GM12878 (cell line): ENCODE measurements around the gene TRERF1. TPM values are rescaled to one million over a fixed set of nuclear protein-coding genes. Genes with fewer than 3 reads are reported as not detected.

Source experiments
- ATAC-seq: fragments of 200-7000 bp; cut with Tn5 transposase; 3 replicates; pipeline ENCODE4 v1.9.1; 2020; ENCODE audit warnings: mild to moderate bottlenecking, moderate library complexity
- BruUV-seq: library from RNA; stranded (reverse); fragments of 400-500 nt; replicated peaks from 2 replicates; lab custom pipeline; 2021; lab: Mats Ljungman, UMichigan
- CTCF ChIA-PET: fragments of 300-600 bp; sonication (Branson Sonifier 250); formaldehyde crosslinking; extraction: SDS; loops from one replicate; lab custom pipeline; 2021; ENCODE audit warnings: inconsistent platforms; lab: Yijun Ruan, JAX
- POLR2A ChIA-PET: fragments of 350-600 bp; formaldehyde crosslinking; extraction: SDS; loops from one replicate; lab custom pipeline; 2021; ENCODE audit warnings: inconsistent platforms; lab: Charles Lee
- RAD21 ChIA-PET: fragments of 300-600 bp; sonication (Branson Sonifier 250); formaldehyde crosslinking; loops from one replicate; lab custom pipeline; 2023; ENCODE audit warnings: antibody characterized with exemption; ENCODE audit not compliant: unreplicated experiment; lab: Charles Lee
- SMC1A ChIA-PET: fragments of 300-600 bp; sonication (Branson Sonifier 250); formaldehyde crosslinking; loops from one replicate; lab custom pipeline; 2023; ENCODE audit not compliant: unreplicated experiment, uncharacterized antibody; lab: Charles Lee
- DNase-seq: peaks from one replicate; pipeline ENCODE4 v3.0.0-alpha.2; 2011; ENCODE audit warnings: low read depth, low spot score
- FAIRE-seq: peaks from 3 replicates; lab custom pipeline; 2011; peaks lifted over from hg19 to GRCh38; lab: Jason Lieb, UNC
- H2AFZ ChIP-seq: 2 replicates; pipeline ENCODE4 v1.6.0; 2011; ENCODE audit warnings: low read depth, low read length, control low read depth; ENCODE audit not compliant: control insufficient read depth
- H3K27ac ChIP-seq: 2 replicates; pipeline ENCODE4 v1.5.1; 2011; ENCODE audit warnings: control low read depth; ENCODE audit not compliant: control insufficient read depth, insufficient read depth
- H3K27me3 ChIP-seq, 2 experiments: replicated peaks in 1 of 2; 2 replicates each; pipeline versions ENCODE4 v1.6.0 to v1.6.1; 2011; ENCODE audit warnings: low read length in 1 of 2; ENCODE audit not compliant: control insufficient read depth in 2 of 2, insufficient read depth in 2 of 2
- H3K36me3 ChIP-seq, 2 experiments: 2 replicates each; pipeline ENCODE4 v1.5.1; 2011; ENCODE audit warnings: low read length in 1 of 2; ENCODE audit not compliant: control insufficient read depth in 2 of 2, insufficient read depth in 2 of 2
- H3K4me1 ChIP-seq: 2 replicates; pipeline ENCODE4 v1.6.1; 2011; ENCODE audit warnings: mild to moderate bottlenecking, low read length, moderate library complexity, mixed read lengths; ENCODE audit not compliant: control insufficient read depth, insufficient read depth
- H3K4me2 ChIP-seq: 2 replicates; pipeline ENCODE4 v1.6.0; 2011; ENCODE audit warnings: control low read depth; ENCODE audit not compliant: control insufficient read depth, insufficient read depth
- H3K4me3 ChIP-seq: fragments of 200-600 bp; sonication (generic); 2 replicates; pipeline ENCODE4 v1.5.1; 2016
- H3K79me2 ChIP-seq: 2 replicates; pipeline ENCODE4 v1.6.0; 2011; ENCODE audit warnings: low read length; ENCODE audit not compliant: control insufficient read depth, insufficient read depth
- H3K9ac ChIP-seq: 2 replicates; pipeline ENCODE4 v1.8.0; 2011; ENCODE audit warnings: low read length, control low read depth, mixed read lengths; ENCODE audit not compliant: control insufficient read depth, insufficient read depth
- H3K9me3 ChIP-seq: replicated peaks from 3 replicates; pipeline ENCODE4 v1.5.1; 2011; ENCODE audit warnings: mild to moderate bottlenecking, low read length; ENCODE audit not compliant: control insufficient read depth, insufficient read depth
- H4K20me1 ChIP-seq: 2 replicates; pipeline ENCODE4 v1.6.0; 2011; ENCODE audit not compliant: control insufficient read depth, insufficient read depth
- BHLHE40 ChIP-seq, 2 experiments: fragments of 450-650 bp in 1 of 2; IDR thresholded peaks; 2 replicates each; pipeline ENCODE4 v1.6.1; 2011 to 2017; ENCODE audit warnings: low read depth in 2 of 2, borderline replicate concordance in 1 of 2, improper control_type of control experiment in 1 of 2, low read length in 1 of 2, mild to moderate bottlenecking in 1 of 2
- FOS ChIP-seq: IDR thresholded peaks from 3 replicates; pipeline ENCODE4 v1.6.1; 2011; ENCODE audit warnings: borderline replicate concordance; ENCODE audit not compliant: insufficient read length; ENCODE audit errors: extremely low read depth
- FOXK2 ChIP-seq: fragments of 450-650 bp; IDR thresholded peaks from 2 replicates; pipeline ENCODE4 v1.6.1; 2017; ENCODE audit warnings: mild to moderate bottlenecking, moderate library complexity
- HDGF ChIP-seq: fragments of 450-650 bp; IDR thresholded peaks from 2 replicates; pipeline ENCODE4 v1.6.1; 2016; ENCODE audit warnings: antibody characterized with exemption
- NFXL1 ChIP-seq: fragments of 450-650 bp; IDR thresholded peaks from 2 replicates; pipeline ENCODE4 v1.6.1; 2017; ENCODE audit warnings: antibody characterized with exemption, mild to moderate bottlenecking, borderline replicate concordance
- NFYA ChIP-seq: IDR thresholded peaks from 2 replicates; pipeline ENCODE4 v1.6.1; 2011; ENCODE audit warnings: low read depth, mild to moderate bottlenecking, low read length, improper control_type of control experiment, borderline replicate concordance
- PAX5 ChIP-seq: IDR thresholded peaks from 2 replicates; pipeline ENCODE4 v1.6.1; 2011; ENCODE audit warnings: low read depth, low read length, borderline replicate concordance
- RAD21 ChIP-seq: IDR thresholded peaks from 2 replicates; pipeline ENCODE4 v1.6.1; 2011; ENCODE audit warnings: mild to moderate bottlenecking, low read depth, low read length, moderate library complexity; ENCODE audit not compliant: insufficient read depth
- RCOR1 ChIP-seq: conservative IDR thresholded peaks from 2 replicates; pipeline ENCODE4 v1.6.1; 2012; ENCODE audit warnings: low read depth, low read length, improper control_type of control experiment
- RUNX3 ChIP-seq: IDR thresholded peaks from 2 replicates; pipeline ENCODE4 v1.6.1; 2012; ENCODE audit warnings: low read length, inconsistent platforms
- TARDBP ChIP-seq: IDR thresholded peaks from 2 replicates; pipeline ENCODE4 v1.6.1; 2016; ENCODE audit warnings: borderline replicate concordance
- WGBS: methylation state at CpG from one replicate; pipeline ENCODE4 v1.1.6; 2016; ENCODE audit warnings: low lambda C conversion rate; ENCODE audit not compliant: insufficient replicate concordance, insufficient coverage; ENCODE audit errors: missing lambda C conversion rate; 5-methylcytosine and 5-hydroxymethylcytosine counted together
- in situ Hi-C: fragments of 300-500 bp; cut with MboI; formaldehyde crosslinking; loops from 9 replicates; pipeline ENCODE4 v1.14.3; 2018; ENCODE audit warnings: mixed read lengths
- intact Hi-C: fragments of 100-400 bp; cut with micrococcal nuclease; formaldehyde crosslinking; loops from one replicate; pipeline ENCODE4 v1.14.2; 2022; ENCODE audit not compliant: unreplicated experiment
- polyA plus RNA-seq, 11 experiments: library from polyadenylated mRNA; depleted of rRNA in 4 of 11; unstranded in 6 of 11; stranded (reverse) in 5 of 11; fragments of >200 nt; fragmentation: Nextera tagmentation in 4 of 11; fragmentation: Illumina TruSeq in 1 of 11; extraction: Ambion mirVana in 4 of 11; extraction: Trizol in 1 of 11; gene quantifications; 1 replicate in 1 of 11; 2 replicates in 10 of 11; pipeline versions ENCODE4 v1.2.1 to v1.2.3, GENCODE V29; 2011 to 2016; ENCODE audit warnings: inconsistent platforms in 2 of 11, missing spikeins in 2 of 11, low read depth in 1 of 11
- total RNA-seq, 4 experiments: library from RNA; depleted of rRNA in 3 of 4; stranded (reverse); fragments of >200 nt in 3 of 4; fragmentation: Illumina TruSeq in 1 of 4; extraction: Trizol in 1 of 4; gene quantifications; 2 replicates each; pipeline versions ENCODE4 v1.2.1 to v1.2.3, GENCODE V29; 2013 to 2021
- TF ChIP-seq, protein P1 (sequence below): fragments of 450-650 bp; IDR thresholded peaks from 2 replicates; pipeline ENCODE4 v1.6.1; 2017; ENCODE audit warnings: mild to moderate bottlenecking, moderate library complexity
- TF ChIP-seq, protein P2 (sequence below): IDR thresholded peaks from 2 replicates; pipeline ENCODE4 v1.6.1; 2012; ENCODE audit warnings: low read depth, low read length, improper control_type of control experiment
- TF ChIP-seq, protein P3 (sequence below): IDR thresholded peaks from 2 replicates; pipeline ENCODE4 v1.6.1; 2012; ENCODE audit warnings: low read depth, low read length, improper control_type of control experiment
- TF ChIP-seq, protein P4 (sequence below): fragments of 450-650 bp; formaldehyde crosslinking; IDR thresholded peaks from 2 replicates; pipeline ENCODE4 v1.5.0; 2022; ENCODE audit warnings: mild to moderate bottlenecking, missing genetic modification characterization

TRERF1 gene
- total and polyA plus RNA-seq, 10 of the 15 experiments (the other 5 are each of a cell fraction or from before 2014, with no cell fraction given) = 2.2 to 19.4 (median 7.2) TPM

DNA sequence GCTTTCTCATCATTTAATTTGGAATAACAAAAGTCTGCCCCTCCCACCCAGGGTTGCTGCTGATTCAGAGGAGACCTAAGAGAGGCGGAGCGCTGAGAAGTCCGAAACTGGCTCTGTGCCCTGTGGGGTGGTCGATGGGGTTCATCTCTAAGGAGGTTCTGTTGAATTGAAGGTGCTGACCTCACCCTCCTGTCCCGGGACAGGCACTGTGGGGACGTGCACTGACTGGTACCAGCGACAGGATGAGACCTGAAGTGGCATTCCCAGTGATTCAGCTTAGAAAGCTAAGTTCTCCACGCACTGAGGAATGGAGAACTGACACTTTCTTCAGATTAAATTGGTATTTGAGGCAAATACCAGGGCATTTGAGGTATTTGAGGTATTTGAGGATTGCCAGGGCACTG lies 258.2 kb downstream of the TRERF1 start:
- WGBS = 82% methylated on average over 8 of the region's 8 CpGs
- Histone ChIP-seq H3K9ac (no peak overlapping the region), H3K4me1 (no peaks in the 10 kb centered on the region; the same call in 1 of the 2 replicates), H4K20me1 (no peaks in the 10 kb centered on the region), H3K4me3 (no peak overlapping the region), H3K27me3 (no peaks in the 10 kb centered on the region), H3K79me2 (no peaks in the 10 kb centered on the region), H3K36me3 (no peaks in the 10 kb centered on the region), H3K4me2 (no peak overlapping the region), H3K27ac (no peak overlapping the region), H2AFZ (no peak overlapping the region), H3K9me3 (no peaks in the 10 kb centered on the region)
- ChIA-PET RAD21 (no interaction called here), SMC1A (interaction anchor here (1.3 kb wide), 1 partner anchor 10 kb away, joined by 4 read pairs; no protein-coding TSS in a partner anchor), CTCF (interaction anchor here (0.6 to 1.0 kb wide), 3 partner anchors 36 to 354 kb away, joined by 3 to 5 read pairs (median 4); no protein-coding TSS in a partner anchor), POLR2A (no interaction called here)
- FAIRE-seq = no peak
- no peak for DNase-seq
- ATAC-seq = no peak
- BruUV-seq = no TSS peak
- TF ChIP-seq NFXL1 = no peak
- no peak for TF ChIP-seq RAD21
- no peak for TF ChIP-seq HDGF
- TF ChIP-seq, protein P1, sequence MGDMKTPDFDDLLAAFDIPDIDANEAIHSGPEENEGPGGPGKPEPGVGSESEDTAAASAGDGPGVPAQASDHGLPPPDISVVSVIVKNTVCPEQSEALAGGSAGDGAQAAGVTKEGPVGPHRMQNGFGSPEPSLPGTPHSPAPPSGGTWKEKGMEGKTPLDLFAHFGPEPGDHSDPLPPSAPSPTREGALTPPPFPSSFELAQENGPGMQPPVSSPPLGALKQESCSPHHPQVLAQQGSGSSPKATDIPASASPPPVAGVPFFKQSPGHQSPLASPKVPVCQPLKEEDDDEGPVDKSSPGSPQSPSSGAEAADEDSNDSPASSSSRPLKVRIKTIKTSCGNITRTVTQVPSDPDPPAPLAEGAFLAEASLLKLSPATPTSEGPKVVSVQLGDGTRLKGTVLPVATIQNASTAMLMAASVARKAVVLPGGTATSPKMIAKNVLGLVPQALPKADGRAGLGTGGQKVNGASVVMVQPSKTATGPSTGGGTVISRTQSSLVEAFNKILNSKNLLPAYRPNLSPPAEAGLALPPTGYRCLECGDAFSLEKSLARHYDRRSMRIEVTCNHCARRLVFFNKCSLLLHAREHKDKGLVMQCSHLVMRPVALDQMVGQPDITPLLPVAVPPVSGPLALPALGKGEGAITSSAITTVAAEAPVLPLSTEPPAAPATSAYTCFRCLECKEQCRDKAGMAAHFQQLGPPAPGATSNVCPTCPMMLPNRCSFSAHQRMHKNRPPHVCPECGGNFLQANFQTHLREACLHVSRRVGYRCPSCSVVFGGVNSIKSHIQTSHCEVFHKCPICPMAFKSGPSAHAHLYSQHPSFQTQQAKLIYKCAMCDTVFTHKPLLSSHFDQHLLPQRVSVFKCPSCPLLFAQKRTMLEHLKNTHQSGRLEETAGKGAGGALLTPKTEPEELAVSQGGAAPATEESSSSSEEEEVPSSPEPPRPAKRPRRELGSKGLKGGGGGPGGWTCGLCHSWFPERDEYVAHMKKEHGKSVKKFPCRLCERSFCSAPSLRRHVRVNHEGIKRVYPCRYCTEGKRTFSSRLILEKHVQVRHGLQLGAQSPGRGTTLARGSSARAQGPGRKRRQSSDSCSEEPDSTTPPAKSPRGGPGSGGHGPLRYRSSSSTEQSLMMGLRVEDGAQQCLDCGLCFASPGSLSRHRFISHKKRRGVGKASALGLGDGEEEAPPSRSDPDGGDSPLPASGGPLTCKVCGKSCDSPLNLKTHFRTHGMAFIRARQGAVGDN = no peak
- TF ChIP-seq BHLHE40 (IDR thresholded peaks at IDR 0.05; ENCODE audit: borderline replicate concordance in 1 of 2, low read depth in 2 of 2, low read length in 1 of 2) = no peak
- TF ChIP-seq RCOR1 = no peak
- TF ChIP-seq, protein P2, sequence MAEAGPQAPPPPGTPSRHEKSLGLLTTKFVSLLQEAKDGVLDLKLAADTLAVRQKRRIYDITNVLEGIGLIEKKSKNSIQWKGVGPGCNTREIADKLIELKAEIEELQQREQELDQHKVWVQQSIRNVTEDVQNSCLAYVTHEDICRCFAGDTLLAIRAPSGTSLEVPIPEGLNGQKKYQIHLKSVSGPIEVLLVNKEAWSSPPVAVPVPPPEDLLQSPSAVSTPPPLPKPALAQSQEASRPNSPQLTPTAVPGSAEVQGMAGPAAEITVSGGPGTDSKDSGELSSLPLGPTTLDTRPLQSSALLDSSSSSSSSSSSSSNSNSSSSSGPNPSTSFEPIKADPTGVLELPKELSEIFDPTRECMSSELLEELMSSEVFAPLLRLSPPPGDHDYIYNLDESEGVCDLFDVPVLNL = no peak
- TF ChIP-seq, protein P3, sequence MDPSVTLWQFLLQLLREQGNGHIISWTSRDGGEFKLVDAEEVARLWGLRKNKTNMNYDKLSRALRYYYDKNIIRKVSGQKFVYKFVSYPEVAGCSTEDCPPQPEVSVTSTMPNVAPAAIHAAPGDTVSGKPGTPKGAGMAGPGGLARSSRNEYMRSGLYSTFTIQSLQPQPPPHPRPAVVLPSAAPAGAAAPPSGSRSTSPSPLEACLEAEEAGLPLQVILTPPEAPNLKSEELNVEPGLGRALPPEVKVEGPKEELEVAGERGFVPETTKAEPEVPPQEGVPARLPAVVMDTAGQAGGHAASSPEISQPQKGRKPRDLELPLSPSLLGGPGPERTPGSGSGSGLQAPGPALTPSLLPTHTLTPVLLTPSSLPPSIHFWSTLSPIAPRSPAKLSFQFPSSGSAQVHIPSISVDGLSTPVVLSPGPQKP = no peak
- TF ChIP-seq PAX5 = no peak
- TF ChIP-seq FOS = no peak
- TF ChIP-seq RUNX3 = no peak
- TF ChIP-seq, protein P4, sequence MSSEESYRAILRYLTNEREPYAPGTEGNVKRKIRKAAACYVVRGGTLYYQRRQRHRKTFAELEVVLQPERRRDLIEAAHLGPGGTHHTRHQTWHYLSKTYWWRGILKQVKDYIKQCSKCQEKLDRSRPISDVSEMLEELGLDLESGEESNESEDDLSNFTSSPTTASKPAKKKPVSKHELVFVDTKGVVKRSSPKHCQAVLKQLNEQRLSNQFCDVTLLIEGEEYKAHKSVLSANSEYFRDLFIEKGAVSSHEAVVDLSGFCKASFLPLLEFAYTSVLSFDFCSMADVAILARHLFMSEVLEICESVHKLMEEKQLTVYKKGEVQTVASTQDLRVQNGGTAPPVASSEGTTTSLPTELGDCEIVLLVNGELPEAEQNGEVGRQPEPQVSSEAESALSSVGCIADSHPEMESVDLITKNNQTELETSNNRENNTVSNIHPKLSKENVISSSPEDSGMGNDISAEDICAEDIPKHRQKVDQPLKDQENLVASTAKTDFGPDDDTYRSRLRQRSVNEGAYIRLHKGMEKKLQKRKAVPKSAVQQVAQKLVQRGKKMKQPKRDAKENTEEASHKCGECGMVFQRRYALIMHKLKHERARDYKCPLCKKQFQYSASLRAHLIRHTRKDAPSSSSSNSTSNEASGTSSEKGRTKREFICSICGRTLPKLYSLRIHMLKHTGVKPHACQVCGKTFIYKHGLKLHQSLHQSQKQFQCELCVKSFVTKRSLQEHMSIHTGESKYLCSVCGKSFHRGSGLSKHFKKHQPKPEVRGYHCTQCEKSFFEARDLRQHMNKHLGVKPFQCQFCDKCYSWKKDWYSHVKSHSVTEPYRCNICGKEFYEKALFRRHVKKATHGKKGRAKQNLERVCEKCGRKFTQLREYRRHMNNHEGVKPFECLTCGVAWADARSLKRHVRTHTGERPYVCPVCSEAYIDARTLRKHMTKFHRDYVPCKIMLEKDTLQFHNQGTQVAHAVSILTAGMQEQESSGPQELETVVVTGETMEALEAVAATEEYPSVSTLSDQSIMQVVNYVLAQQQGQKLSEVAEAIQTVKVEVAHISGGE (CRISPR knock-in tag) = no peak
- TF ChIP-seq TARDBP = no peak
- TF ChIP-seq FOXK2 = no peak
- no peak for TF ChIP-seq NFYA
- intact Hi-C loops = no loop called here
- in situ Hi-C loops = no loop called here
